SK-MEL-5 (cell line): ENCODE measurements around the gene IL31. TPM values are rescaled to one million over a fixed set of nuclear protein-coding genes. Genes with fewer than 3 reads are reported as not detected.
A peak's percentile ranks its signal among the peaks of the same experiment; 100 is the strongest.
"Not testable (repeated sequence)": the region's sequence is repeated elsewhere in the genome, so short reads cannot be mapped to it uniquely, and the experiment has no call there.

Experiments used
- DNase-seq: peaks from one replicate; pipeline ENCODE4 v3.0.0-alpha.2; 2016; ENCODE audit warnings: low read depth, low spot score
- in situ Hi-C: cut with HindIII; loops from 2 replicates; pipeline ENCODE4 v1.10.0; 2016; ENCODE audit warnings: low sequenced_read_pairs, high pct_unique_total_duplicates, low pct_unique_long_range_greater_than_20kb
- total RNA-seq: library from RNA; depleted of rRNA; stranded (reverse); fragments of >200 nt; shearing (Covaris generic); gene quantifications from 2 replicates; pipeline ENCODE4 v1.2.3, GENCODE V29; 2014

Gene IL31
- total RNA-seq, 1 experiment from 2014 or later = not detected

DNA sequence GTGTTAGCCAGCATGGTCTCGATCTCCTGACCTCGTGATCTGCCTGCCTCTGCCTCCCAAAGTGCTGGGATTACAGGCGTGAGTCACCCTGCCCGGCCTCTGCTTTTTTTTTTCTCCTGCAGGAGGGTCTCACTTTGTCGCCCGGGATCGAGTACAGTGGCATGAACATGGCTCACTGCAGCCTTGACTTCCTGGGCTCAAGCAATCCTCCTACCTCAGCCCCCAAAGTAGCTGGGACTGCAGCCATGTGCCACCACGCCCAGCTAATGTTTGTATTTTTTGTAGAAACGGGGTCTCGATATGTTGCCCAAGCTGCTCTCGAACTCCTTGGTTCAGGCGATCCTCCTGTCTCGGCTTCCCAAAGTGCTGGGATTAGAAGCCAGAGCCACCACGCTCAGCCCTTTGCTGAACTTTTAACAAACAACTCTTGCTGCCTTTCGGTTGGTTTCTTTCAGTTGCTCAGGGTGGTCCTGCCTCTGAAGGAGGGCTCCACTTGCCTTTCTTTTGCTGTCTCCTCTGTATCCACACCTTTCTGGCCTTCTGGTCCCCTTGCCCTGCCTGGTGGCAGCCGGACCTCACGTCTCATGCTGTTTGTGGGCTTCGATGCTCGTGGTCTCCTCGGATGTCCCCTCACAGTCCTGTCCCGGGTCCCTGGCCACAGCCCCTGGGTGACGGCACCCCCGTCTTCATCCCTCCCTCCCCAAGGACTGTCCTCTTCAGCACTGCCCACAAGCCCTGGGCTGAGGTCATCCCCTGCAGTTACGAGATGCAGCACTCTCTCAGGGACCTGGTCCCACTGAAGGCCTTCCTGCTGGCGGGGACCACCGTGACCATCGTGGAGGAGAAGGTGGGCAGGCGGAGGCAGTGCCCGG lies 25.7 kb upstream of the IL31 start:
- in situ Hi-C loops = no loop called here
- DNase-seq = no peak

DNA sequence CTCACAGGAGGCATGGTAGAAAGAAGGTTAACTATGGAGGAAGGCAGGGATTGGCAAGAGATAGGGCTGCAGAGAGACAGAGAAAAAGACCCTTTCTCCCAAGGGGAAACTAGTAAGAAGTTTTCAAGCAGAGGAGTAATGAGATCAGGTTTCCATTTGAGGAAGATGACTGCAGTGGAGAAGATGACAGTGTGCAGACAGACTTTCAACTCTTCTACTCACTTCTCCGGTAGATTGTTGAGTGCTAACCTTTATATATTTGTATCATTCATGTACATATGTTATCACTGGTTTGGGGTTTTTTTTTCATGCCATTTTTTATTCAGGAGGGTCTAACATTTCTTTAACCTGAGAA lies 23.6 kb upstream of the IL31 start:
- no peak for DNase-seq
- in situ Hi-C loops = no loop called here

DNA sequence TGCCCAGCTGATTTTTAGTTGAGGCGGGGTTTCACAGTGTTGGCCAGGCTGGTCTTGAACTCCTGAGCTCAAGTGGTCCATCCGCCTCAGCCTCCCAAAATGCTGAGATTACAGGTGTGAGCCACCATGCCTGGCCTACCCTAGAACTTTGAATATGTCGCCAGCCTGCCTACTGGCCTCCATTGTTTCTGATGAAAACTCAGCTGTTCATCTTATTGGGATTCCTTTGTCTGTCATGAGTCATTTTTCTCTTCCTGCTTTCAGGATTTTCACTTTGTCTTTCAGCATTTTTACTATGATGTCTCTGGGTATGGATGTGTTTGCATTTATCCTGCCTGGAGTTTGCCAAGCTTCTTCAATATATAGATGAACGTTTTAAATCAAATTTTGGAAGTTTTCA lies 21.4 kb upstream of the IL31 start:
- no peak for DNase-seq
- in situ Hi-C loops = no loop called here

DNA sequence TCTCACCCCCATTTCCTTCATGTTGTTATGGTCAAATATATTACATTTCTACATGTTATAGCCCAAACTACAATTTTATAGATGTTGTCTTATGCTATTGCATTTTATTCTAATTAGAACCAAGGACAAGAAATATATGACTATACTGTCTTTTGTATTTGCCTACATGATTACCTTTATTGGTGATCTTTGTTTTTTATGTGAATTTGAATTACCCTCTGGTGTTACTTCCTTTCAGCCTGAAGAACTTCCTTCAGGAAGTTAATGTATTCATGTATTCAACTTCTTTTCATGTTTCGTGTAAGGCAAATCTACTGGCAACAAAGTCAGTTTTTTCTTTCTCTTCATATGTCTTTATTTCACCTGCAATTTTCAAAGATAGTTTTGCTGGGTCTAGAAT lies 20.8 kb upstream of the IL31 start:
- in situ Hi-C loops = no loop called here
- DNase-seq = no peak

DNA sequence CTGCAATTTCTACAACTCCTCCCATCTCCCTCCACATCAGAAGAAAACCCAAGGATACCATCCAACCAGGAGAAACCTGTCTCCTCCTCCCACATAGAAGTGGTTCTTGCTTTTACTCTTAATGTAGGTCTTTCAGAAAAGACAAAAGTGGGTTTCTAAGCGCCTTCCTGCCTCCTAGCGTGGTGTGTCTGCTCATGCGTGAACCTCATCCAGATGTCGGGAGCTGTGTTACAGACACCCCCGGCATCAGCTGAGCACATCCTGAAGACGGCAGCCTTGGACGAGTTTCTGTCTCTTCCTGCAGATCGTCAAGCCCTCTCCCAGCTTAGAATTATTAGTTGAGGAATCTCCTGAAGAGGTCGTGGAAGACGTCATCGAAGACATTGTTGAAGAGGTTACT lies 18.4 kb upstream of the IL31 start:
- in situ Hi-C loops = no loop called here
- no peak for DNase-seq

DNA sequence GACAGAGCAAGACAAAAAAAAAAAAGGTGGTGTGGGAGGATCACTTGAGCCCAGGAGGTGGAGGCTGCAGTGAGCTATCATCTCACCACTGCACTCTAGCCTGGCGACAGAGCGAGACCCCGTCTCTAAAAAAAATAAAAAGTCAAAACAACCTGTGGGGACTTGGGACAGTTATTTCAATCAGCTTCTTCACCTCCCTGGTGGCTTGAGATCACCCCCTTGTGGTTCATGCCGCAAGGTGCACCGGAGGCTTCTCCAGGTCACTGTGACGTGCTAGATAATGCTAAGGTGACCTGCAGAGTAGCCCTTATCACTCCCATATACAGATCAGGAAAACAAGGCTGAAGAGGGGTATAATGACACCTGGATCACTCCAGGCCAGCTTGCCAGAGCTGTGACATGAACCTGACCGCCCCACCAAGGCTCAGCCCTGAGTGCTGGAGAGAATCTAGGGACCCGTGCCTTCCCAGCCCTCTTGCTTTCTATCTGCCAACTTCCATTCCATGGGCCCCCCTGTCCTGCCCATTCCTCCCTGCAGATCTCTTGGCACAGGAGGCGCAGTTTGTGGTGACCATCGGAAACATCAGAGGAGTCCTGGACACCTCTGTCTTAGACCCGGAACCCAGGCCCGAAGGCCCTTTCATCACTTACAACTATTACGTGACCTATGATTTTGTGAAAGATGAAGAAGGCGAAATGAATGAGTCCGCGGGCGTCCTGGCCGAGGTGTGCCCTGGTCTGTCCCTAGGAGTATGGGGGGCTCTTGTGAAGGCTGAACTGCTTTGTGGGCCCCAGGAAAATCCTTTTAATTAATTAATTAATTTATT lies 17.0 kb upstream of the IL31 start:
- peak; percentile 73 for DNase-seq
- in situ Hi-C loops = no loop called here

DNA sequence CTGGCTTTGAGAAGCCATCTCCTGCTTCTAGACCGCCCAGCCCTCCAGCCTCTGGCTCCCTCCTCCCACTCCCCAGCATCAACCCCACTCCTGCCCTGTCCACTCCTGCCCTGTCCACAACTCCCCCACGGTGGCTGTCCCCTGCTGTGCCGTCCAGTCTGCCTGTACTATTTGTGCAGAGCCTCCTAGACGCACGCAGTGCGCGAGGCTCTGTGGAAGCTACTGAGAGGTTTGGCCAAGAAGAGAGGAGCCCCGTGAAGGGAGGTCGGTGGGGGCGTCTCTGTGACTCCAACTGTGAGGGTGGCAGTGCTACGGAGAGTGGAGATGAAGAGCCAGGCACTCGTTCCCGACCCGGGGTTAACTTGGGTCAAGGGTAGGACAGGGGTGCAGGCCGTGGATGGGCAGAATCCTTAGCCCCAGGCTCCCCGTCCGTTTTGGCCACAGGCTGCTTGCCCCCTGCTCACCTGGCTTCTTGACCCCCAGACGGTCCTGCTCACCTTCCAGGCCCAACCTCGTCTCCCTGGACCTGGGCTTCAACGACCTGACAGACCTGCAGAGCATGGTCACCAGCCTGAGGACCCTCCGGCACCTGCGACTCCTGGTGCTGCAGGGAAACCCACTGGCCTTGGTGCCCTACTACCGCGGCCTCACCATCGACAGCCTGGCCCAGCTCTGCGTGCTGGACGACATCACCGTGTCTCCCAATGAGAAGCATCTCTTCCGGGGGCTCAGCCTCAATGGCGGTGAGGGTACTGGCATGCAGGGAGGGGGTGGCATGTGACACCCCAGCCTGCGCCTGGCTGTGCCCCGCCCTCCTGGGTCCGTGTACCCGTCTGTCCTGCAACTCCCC lies 15.8 kb upstream of the IL31 start:
- in situ Hi-C loops = no loop called here
- no peak for DNase-seq

DNA sequence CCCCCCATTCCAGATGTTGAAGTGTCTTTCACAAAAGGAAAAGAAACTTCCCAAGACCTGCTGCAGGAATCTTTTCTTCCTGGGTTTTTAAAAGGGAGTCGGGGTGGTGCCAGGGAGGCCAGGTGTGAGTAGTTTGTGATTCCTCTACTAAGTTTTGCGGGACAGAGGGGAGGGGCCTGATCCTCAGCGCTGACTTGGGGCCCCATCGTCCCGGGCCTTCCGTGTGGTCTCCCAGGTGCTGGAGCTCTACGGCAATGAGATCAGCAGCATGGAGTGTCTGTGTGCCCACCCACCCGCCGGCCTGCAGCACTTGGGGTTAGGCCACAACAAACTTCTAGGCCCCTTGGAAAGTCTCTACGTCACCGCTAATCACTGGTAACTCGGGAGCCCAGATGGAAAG lies 13.4 kb upstream of the IL31 start:
- no peak for DNase-seq
- in situ Hi-C loops = no loop called here

DNA sequence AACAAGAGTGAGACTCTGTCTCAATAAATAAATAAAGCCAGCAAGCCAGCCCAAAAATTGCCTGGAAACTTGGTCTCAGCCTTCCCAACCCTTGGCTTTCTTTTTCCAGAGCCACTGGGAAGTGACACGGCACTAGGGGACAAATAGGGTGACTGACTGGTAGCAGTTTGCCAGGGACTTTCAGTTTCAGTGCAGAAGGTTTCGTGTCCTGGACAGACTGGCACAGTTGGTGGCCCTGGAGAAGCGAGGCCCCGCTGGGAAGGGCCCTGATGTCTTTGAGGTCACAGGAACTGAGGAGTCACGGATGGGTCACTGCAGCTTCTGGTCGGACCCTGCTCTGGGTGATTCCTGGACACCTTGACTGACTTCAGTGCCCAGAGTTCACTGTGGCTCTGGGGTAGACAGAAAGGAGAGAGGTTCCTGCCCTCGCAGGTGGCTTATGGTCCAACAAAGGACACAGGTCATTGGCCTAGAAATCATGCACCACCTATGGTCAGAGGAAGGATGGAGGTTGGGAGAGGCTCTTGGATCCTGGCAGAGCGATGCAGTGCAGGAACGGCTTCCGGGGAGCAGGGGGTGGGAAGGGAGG lies 11.6 kb upstream of the IL31 start:
- in situ Hi-C loops = no loop called here
- DNase-seq = no peak

DNA sequence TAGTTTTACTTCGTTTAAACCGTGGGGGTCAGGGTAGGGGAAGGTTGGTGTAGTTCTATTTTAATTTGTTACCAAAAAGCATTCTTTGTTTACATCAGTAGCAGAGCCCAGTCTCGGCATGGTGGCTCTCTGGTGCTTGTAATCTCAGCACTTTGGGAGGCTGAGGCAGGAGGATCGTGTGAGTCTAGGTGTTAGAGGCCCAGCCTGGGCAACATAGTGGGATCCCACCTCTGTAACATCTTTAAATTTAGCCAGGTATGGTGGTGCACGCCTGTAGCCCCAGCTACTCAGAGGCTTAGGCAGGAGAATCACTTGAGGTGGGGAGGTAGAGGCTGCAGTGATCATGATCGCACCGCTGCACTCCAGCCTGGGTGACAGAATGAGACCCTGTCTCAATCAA lies 11.1 kb upstream of the IL31 start:
- in situ Hi-C loops = no loop called here
- DNase-seq = no peak

DNA sequence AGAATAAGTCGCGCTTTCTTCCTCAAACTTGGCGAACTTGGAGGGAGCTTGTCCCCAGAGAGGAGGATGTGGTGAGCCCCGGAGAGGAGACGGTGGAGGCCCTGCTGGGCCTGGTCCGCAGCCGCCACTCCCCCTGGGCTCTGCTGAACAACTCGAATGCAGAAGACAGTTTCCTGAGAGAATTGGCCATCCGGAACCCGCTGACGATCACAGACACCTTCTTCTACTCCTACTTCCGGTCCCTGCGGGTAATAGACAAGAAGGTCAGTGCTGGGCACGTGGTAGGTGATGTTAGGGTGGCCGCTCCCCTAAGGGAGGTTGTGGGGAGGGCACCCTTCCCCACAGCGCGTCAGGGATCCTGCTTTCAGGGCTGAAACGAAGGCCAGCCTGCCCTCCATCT lies 10.5 kb upstream of the IL31 start:
- in situ Hi-C loops = no loop called here

DNA sequence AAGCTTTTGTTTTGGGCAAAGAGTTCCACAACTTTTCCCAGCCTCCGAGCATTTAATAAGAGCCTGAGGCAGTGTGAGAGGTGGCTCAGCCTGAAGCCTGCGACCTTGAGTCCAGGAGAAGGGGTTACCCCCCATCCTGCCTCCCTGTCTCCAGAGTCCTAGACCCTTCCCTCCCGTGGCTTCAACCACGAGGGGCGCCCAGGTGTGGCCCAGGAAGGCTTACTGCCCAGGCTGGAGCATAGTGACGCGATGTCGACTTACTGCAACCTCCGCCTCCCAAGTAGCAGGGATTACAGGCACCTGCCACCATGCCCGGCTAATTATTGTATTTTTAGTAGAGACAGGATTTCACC lies 9.5 kb upstream of the IL31 start:
- in situ Hi-C loops = no loop called here

More for the DNA sequence above, 10.5 kb upstream of the IL31 start:
- DNase-seq = no peak

DNA sequence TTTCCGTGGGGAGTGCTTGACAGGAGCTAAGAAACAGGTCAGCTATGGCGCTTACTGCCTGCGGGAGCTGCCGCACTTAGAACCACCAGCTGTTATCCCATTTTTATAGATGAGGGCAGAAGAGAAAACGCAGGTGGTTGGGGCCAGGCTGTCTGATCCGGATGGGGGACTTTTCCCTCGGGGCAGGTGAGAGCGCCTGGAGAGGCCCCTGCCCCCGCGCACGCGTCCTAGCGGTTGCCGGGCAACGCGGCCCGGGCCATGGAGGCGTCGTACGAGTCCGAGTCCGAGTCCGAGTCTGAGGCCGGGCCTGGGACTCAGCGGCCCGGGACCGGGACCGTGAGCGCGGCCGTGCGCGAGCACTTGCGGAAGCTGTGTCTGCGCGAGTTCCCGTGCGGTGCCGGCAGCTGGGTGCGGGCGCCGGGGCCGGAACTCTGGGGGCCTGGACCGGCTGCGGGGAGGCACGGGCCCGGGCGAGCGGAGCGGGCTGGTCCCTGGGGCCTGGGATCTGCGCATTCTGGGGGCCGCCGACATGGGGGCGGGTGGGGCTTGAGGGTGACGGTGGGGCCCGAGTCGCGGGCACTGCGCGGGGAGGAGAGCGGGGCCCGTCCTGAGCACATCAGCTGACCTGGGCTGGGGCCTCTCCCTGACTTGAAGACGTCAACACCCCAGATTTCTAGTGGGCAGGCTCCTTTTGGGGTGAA lies 9.0 kb upstream of the IL31 start, which contains the start of gene LRRC43:
LRRC43 (plus strand) TSS at position 237 of the 701 bp plus-strand sequence; CDS start at position 259, 22 bp downstream.
- in situ Hi-C loops = no loop called here
- no peak for DNase-seq

More for the DNA sequence above, 9.5 kb upstream of the IL31 start:
- no peak for DNase-seq

DNA sequence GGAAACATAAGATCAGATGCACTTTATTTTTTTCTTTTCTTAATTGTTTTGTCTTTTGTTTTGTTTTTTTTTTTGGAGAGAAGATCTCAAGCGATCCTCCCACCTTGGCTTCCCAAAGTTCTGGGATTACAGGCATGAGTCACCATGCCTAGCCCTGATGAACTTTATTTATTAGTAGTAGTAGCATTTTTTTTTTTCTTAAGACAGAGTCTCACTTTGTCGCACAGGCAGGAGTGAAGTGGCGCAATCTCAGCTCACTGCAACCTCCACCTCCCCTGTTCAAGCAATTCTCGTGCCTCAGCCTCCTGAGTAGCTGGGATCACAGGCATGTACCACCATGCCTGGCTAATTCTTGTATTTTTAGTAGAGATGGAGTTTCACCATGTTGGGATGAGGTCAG lies 2.5 kb upstream of the IL31 start:
- in situ Hi-C loops, DNase-seq: not testable (repeated sequence)

DNA sequence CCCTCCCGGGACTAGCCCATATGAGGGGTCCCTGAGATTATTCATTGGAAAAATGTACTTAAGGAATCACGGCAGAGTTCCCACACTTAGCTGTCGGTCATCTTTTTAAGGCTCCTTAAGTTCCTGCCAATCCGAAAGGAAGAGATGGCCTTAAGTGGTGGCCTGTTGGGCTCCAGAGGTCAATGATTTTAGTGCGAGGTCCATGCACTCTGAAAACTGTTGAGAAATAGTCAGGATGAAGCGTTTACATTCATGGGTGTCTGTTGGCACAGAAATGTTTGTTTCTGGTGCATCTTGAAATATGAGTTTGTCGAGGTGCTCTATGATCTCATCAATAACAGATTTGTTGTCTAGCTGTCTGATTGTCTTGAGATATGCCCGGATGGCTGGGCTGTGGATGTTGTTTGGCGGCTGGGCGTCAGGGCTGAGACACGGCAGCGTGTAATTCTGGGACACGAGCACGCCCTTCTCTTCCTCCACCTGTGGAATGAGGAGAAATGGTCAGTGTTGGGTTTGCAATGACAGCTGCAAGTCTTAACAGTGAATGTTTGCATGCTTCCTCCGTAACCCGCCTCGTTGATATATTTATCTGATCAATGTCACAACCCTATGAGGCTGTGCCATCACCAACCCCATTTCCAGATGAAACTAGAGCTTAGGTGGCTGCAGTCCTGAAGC lies 1.6 kb downstream of the IL31 start:
- DNase-seq = no peak
- in situ Hi-C loops = no loop called here

DNA sequence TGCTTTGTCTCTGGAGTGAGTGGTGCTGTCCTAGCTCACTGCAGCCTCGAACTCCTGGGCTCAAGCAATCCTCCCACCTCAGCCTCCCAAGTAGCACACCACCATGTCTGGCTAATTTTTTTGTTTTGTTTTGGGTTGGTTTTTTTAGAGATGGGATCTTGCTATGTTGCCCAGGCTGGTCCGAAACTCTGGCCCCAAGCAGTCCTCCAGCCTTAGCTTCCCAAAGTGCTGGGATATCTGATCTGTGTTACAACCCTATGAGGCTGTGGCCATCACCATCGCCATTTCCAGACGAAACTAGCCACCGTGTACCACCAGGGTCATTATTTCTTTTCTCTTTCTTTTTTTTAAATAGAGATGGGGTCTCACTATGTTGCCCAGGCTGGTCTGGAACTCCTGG lies 2.6 kb downstream of the IL31 start:
- no peak for DNase-seq
- in situ Hi-C loops = no loop called here

DNA sequence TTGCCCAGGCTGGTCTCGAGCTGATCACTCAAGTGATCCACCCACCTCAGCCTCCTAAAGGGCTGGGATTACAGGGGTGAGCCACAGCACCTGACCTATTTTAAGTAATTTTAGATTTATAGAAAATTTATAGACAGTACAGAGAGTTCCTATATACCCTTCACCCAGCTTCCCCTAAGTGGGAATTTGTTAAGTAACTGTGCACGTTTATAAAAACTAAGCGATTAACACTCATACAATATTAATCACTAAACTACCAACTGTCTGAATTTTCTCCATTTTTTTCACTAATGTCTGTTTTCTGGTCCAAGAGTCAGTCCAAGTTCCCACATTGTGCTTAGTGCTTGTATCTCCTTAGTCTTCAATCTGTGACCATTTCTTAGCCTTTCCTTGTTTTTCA lies 5.5 kb downstream of the IL31 start:
- in situ Hi-C loops = no loop called here
- no peak for DNase-seq
